Stimulated activated CD8-positive, alpha-beta memory T cell treated with anti-CD3 and anti-CD28 coated beads, Interleukin-4, amount 100 ng/mL, for 48 hours (primary cell): ENCODE results near the gene NPPC.
A peak's percentile ranks its signal among the peaks of the same experiment; 100 is the strongest.
"Not testable (repeated sequence)": the region's sequence is repeated elsewhere in the genome, so short reads cannot be mapped to it uniquely, and the experiment has no call there.

Experiments used
- DNase-seq: peaks from one replicate; pipeline ENCODE4 v3.0.0-alpha.2; 2020

The NPPC gene

GRCh38 chr2:231926180-231926741 lies at the start of gene NPPC:
Gene NPPC (minus strand): TSS chr2:231926396. CDS start chr2:231926249, 147 bp downstream.
- peak; percentile 85 for DNase-seq

GRCh38 chr2:231975001-231975400 lies 48.8 kb upstream of the NPPC start:
- DNase-seq: no peak

- no peak for DNase-seq
Measured at GRCh38 chr2:231970461-231970860, 44.3 kb upstream of the NPPC start.

GRCh38 chr2:231968820-231969219 lies 42.6 kb upstream of the NPPC start:
- DNase-seq: no peak

GRCh38 chr2:231966886-231967285 lies 40.7 kb upstream of the NPPC start:
- DNase-seq: no peak

- no peak for DNase-seq
Measured at GRCh38 chr2:231965102-231965501, 38.9 kb upstream of the NPPC start.

GRCh38 chr2:231961349-231962166 lies 35.4 kb upstream of the NPPC start, which contains the start of gene DIS3L2:
Gene DIS3L2 (plus strand): TSS chr2:231961713. CDS start chr2:232014928, 53,215 bp downstream.
- peak; percentile 83 for DNase-seq

GRCh38 chr2:231960810-231961348 lies 34.7 kb upstream of the NPPC start:
- DNase-seq: no peak

GRCh38 chr2:231957913-231958763 lies 31.9 kb upstream of the NPPC start:
- DNase-seq: no peak

- no peak for DNase-seq
Measured at GRCh38 chr2:231955758-231956472, 29.7 kb upstream of the NPPC start.

- DNase-seq: no peak
Measured at GRCh38 chr2:231951452-231952035, 25.3 kb upstream of the NPPC start.

GRCh38 chr2:231947694-231948093 lies 21.5 kb upstream of the NPPC start:
- no peak for DNase-seq

- DNase-seq: not testable (repeated sequence)
Measured at GRCh38 chr2:231947112-231947511, 20.9 kb upstream of the NPPC start.

GRCh38 chr2:231946241-231946814 lies 20.1 kb upstream of the NPPC start:
- no peak for DNase-seq

- no peak for DNase-seq
Measured at GRCh38 chr2:231942180-231942579, 16.0 kb upstream of the NPPC start.

- no peak for DNase-seq
Measured at GRCh38 chr2:231941673-231942072, 15.5 kb upstream of the NPPC start.

GRCh38 chr2:231940795-231941194 lies 14.6 kb upstream of the NPPC start:
- no peak for DNase-seq

GRCh38 chr2:231939022-231939421 lies 12.8 kb upstream of the NPPC start:
- DNase-seq: no peak

- no peak for DNase-seq
Measured at GRCh38 chr2:231937057-231937456, 10.9 kb upstream of the NPPC start.

- DNase-seq: peak; percentile 16
Measured at GRCh38 chr2:231936491-231936890, 10.3 kb upstream of the NPPC start.

- no peak for DNase-seq
Measured at GRCh38 chr2:231935815-231936214, 9.6 kb upstream of the NPPC start.

- DNase-seq: peak; percentile 20
Measured at GRCh38 chr2:231935207-231935524, 9.0 kb upstream of the NPPC start.
